Spleen (tissue), 7 donors: ENCODE data around the gene PKP4.

Experiments used
- CTCF ChIP-seq, 11 experiments: fragments of 200-600 bp in 7 of 11; fragments of 450-650 bp in 4 of 11; sonication (generic) in 4 of 11; IDR thresholded peaks in 8 of 11; conservative IDR thresholded peaks in 3 of 11; 1 replicate in 7 of 11; 2 replicates in 4 of 11; pipeline versions ENCODE4 v1.4.0 to v1.8.0; 2016 to 2021; ENCODE audit warnings: antibody characterized with exemption in 11 of 11, inconsistent platforms in 4 of 11, mild to moderate bottlenecking in 1 of 11
- POLR2A ChIP-seq, 3 donors: fragments of 450-650 bp; IDR thresholded peaks; one replicate each; pipeline ENCODE4 v1.5.1; 2017; ENCODE audit warnings: antibody characterized with exemption in 3 of 3, mild to moderate bottlenecking in 1 of 3
- POLR2AphosphoS5 ChIP-seq, 3 donors: sonication (generic); formaldehyde crosslinking; IDR thresholded peaks; one replicate each; pipeline ENCODE4 v1.5.1; 2017; ENCODE audit warnings: antibody characterized with exemption in 3 of 3
- donor health status: DM: no; HTN: no; CAD: no; lungs with moderate emphysema.
- donor health status: DM: no; HTN: no; CAD: no.
- donor health status: DM: no; HTN: no; CAD: no.

- TF ChIP-seq CTCF (IDR thresholded peaks at IDR 0.05 in 8 of 11, conservative IDR thresholded peaks at IDR 0.05 in 3 of 11), result no peak
- TF ChIP-seq POLR2A (IDR thresholded peaks at IDR 0.05), result no peak
- TF ChIP-seq POLR2AphosphoS5 (IDR thresholded peaks at IDR 0.05), result no peak
These were observed 118.4 kb downstream of the PKP4 start for GRCh38 chr2:158575051-158575635.
